Bronchial epithelial cell (primary cell): ENCODE data around the gene SLC35F1. TPM values are rescaled to one million over a fixed set of nuclear protein-coding genes. Genes with fewer than 3 reads are reported as not detected.

ENCODE experiments used
- DNase-seq: peaks from one replicate; pipeline ENCODE4 v3.0.0-alpha.2; 2010; ENCODE audit warnings: low read depth
- FAIRE-seq: peaks from 2 replicates; lab custom pipeline; 2011; peaks lifted over from hg19 to GRCh38; lab: Jason Lieb, UNC
- H3K27me3 ChIP-seq: 2 replicates; pipeline ENCODE4 v1.5.1; 2011; ENCODE audit warnings: low read length; ENCODE audit not compliant: control insufficient read depth, insufficient read depth
- H3K36me3 ChIP-seq: 2 replicates; pipeline ENCODE4 v1.5.1; 2011; ENCODE audit warnings: low read length; ENCODE audit not compliant: control insufficient read depth, insufficient read depth
- H3K4me3 ChIP-seq: 2 replicates; pipeline ENCODE4 v1.5.1; 2011; ENCODE audit warnings: mild to moderate bottlenecking, low read depth, low read length, control low read depth
- total RNA-seq: library from RNA; depleted of rRNA; stranded (reverse); fragments of >200 nt; gene quantifications from 2 replicates; pipeline ENCODE4 v1.2.1, GENCODE V29; 2014
- TF ChIP-seq, protein P1 (sequence below): IDR thresholded peaks from 2 replicates; pipeline ENCODE4 v1.5.1; 2011; ENCODE audit warnings: mild to moderate bottlenecking, moderate library complexity, low read length, control low read depth, inconsistent platforms; ENCODE audit not compliant: insufficient read depth, severe bottlenecking

SLC35F1 gene
- total RNA-seq, 1 donor from 2014 or later: not detected

DNA sequence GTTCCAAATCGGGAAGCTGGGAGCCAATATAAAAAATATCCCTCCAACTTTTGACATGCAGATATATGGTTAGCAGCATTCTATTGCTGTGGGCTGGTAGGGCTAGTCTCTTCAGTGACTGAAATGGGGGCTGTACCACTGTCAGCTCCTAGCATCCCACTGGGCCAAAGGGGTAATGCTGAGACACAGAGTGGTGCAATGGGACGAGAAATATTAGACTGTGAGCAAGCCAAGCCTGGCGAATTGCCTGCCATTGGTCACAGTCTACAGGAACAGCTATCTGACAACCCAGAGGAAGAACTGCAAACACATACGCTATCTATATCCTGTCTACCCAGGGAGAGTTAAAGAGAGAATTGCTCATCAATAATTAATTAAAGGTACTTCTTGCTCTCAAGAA lies 3.5 kb downstream of the SLC35F1 start:
- no peak for FAIRE-seq
- Histone ChIP-seq H3K27me3 (peaks cover 8% of the 10 kb centered on the region), H3K36me3 (no peaks in the 10 kb centered on the region), H3K4me3 (no peak overlapping the region)
- TF ChIP-seq, protein P1, sequence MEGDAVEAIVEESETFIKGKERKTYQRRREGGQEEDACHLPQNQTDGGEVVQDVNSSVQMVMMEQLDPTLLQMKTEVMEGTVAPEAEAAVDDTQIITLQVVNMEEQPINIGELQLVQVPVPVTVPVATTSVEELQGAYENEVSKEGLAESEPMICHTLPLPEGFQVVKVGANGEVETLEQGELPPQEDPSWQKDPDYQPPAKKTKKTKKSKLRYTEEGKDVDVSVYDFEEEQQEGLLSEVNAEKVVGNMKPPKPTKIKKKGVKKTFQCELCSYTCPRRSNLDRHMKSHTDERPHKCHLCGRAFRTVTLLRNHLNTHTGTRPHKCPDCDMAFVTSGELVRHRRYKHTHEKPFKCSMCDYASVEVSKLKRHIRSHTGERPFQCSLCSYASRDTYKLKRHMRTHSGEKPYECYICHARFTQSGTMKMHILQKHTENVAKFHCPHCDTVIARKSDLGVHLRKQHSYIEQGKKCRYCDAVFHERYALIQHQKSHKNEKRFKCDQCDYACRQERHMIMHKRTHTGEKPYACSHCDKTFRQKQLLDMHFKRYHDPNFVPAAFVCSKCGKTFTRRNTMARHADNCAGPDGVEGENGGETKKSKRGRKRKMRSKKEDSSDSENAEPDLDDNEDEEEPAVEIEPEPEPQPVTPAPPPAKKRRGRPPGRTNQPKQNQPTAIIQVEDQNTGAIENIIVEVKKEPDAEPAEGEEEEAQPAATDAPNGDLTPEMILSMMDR: no peak
- no peak for DNase-seq

DNA sequence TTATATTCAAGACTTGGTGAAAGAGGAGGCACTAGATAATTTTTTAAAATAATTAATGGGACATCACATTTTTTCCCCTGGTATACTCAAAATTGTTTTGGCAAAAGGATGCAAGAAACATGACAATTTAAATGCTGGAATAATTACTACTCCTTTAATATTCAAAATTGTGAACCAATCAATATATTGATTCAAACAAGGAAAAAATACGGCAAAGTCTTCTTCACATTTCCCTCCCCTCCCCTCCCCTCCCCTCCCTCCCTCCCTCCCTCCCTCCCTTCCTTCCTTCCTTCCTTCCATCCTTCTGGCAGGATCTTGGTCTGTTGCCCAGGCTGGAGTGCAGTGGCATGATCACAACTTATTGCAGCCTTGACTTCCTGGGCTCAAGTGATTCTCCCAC lies 4.1 kb downstream of the SLC35F1 start:
- no peak for DNase-seq
- Histone ChIP-seq H3K27me3 (peaks cover 8% of the 10 kb centered on the region), H3K36me3 (no peaks in the 10 kb centered on the region), H3K4me3 (no peak overlapping the region)
- FAIRE-seq: no peak
- TF ChIP-seq, protein P1: no peak

DNA sequence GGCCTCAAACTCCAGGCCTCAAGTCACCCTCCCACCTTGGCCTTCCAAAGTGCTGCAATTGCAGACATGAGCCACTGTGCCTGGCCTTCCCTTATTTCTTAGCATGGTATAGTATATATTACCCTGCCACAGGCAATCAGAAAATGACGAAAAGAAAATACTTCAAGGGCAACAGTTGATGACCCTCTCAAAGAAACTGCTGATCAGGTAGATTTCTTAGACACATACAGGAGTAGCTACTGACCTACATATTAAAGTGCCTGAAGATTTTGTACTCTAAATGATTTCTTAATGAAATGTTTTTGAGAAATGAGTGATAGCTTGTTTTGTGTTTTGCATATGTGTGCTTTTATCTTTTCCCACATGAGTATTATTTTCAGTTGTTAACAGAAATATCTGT lies 4.6 kb downstream of the SLC35F1 start:
- DNase-seq: no peak
- TF ChIP-seq, protein P1: no peak
- Histone ChIP-seq H3K4me3 (no peak overlapping the region), H3K36me3 (no peaks in the 10 kb centered on the region), H3K27me3 (peaks cover 8% of the 10 kb centered on the region)
- FAIRE-seq: no peak

DNA sequence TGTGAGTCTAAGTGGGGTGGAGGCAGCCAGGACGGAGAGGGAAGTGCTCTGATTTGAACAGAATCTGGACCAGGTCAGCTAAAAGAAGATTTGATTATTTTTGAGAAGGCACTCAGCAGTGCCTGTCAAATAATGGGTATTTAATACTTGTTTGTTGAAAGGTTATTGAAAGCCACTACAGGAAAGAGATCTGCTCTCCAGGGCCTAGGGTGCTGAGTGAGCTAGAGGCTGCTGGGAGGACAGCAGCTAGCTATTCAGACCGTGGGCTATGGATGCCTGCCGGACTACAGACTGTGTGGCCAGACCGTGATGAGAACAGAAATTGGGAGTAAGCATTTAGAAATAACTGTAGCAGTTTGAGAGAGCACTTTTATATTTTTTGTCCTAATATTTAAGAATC lies 8.8 kb downstream of the SLC35F1 start:
- no peaks in the 10 kb centered on the region for H3K36me3 ChIP-seq
- TF ChIP-seq, protein P1: no peak
- FAIRE-seq: no peak
- H3K27me3 ChIP-seq: no peaks in the 10 kb centered on the region
- DNase-seq: no peak
- H3K4me3 ChIP-seq: no peak overlapping the region

DNA sequence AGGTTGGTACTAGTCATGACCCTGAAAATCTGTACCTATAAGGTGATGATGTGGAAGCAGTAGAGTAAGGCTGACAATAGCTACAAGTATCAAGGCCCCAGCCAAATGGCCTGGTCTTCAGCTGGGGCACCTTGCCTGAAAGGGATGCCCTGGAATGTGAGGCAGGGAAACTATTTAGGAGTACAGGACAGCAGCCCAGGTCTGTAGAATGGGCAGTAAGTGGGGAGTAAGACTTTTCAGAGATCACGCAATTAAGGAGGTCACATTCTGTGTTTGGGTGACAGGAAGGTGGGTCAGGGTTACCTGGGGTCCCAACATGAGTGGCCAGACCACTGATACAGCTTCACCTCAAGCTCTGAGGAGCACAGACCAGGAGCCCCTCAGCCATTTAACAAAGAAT lies 9.4 kb downstream of the SLC35F1 start:
- no peaks in the 10 kb centered on the region for H3K36me3 ChIP-seq
- FAIRE-seq: no peak
- no peak overlapping the region for H3K4me3 ChIP-seq
- TF ChIP-seq, protein P1: no peak
- H3K27me3 ChIP-seq: no peaks in the 10 kb centered on the region
- no peak for DNase-seq

DNA sequence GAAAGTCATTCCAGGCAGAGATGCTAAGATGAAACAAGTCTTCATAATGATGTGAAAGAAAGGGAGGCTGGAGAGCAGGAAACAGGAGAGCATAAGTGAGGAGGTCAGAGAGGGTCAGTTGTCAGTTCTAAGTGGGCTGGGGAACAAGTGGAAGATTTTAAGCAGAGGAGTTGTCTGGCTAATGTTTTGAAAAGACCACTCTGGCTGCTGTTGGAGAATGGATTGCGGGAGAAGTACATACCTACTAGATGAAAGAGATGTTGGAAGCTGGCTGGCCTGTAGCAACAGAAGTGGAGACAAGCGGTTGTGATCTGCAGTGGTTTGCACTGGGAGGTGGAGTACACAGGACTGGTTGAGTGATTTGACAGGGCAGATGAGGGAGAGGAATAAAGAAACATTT lies 10.1 kb downstream of the SLC35F1 start:
- TF ChIP-seq, protein P1: no peak
- no peak overlapping the region for H3K4me3 ChIP-seq
- no peaks in the 10 kb centered on the region for H3K36me3 ChIP-seq
- FAIRE-seq (no peak), DNase-seq (no peak)
- no peaks in the 10 kb centered on the region for H3K27me3 ChIP-seq
